GM12891 (cell line): ENCODE data around the gene KCNQ5.
A peak's percentile ranks its signal among the peaks of the same experiment; 100 is the strongest.

Source experiments
- DNase-seq: peaks from one replicate; pipeline ENCODE4 v3.0.0; 2011; ENCODE audit warnings: low spot score; ENCODE audit not compliant: insufficient read length
- FAIRE-seq: peaks from 2 replicates; lab custom pipeline; 2011; peaks lifted over from hg19 to GRCh38; lab: Jason Lieb, UNC
- PAX5 ChIP-seq: IDR thresholded peaks from 2 replicates; pipeline ENCODE4 v1.6.1; 2011; ENCODE audit warnings: low read length, moderate library complexity, mild to moderate bottlenecking; ENCODE audit not compliant: insufficient read depth, severe bottlenecking
- POLR2A ChIP-seq: IDR thresholded peaks from 2 replicates; pipeline ENCODE4 v1.6.1; 2011; ENCODE audit warnings: low read depth, low read length, control low read depth
- POLR2AphosphoS5 ChIP-seq: IDR thresholded peaks from 2 replicates; pipeline ENCODE4 v1.6.1; 2011; ENCODE audit warnings: low read depth, low read length, control low read depth
- POU2F2 ChIP-seq: IDR thresholded peaks from 2 replicates; pipeline ENCODE4 v1.6.1; 2011; ENCODE audit warnings: low read depth, mild to moderate bottlenecking, control low read depth, low read length, moderate library complexity
- SPI1 ChIP-seq: IDR thresholded peaks from 2 replicates; pipeline ENCODE4 v1.6.1; 2011; ENCODE audit warnings: low read depth, low read length, control low read depth
- TAF1 ChIP-seq: IDR thresholded peaks from 2 replicates; pipeline ENCODE4 v1.6.1; 2011; ENCODE audit warnings: low read depth, low read length, control low read depth

KCNQ5 gene

GRCh38 chr6:73143551-73143950 lies 521.7 kb downstream of the KCNQ5 start:
- FAIRE-seq: no peak
- DNase-seq: no peak
- TF ChIP-seq SPI1 (no peak), POU2F2 (no peak)

GRCh38 chr6:73144516-73144915 lies 522.7 kb downstream of the KCNQ5 start:
- TF ChIP-seq PAX5: no peak
- DNase-seq: no peak
- no peak for FAIRE-seq

- TF ChIP-seq SPI1 (peak; percentile 61; the same call in 1 of the 2 replicates), POU2F2 (no peak)
- DNase-seq (no peak), FAIRE-seq (no peak)
Measured at GRCh38 chr6:73145690-73146089, 523.8 kb downstream of the KCNQ5 start.

- TF ChIP-seq POU2F2 (no peak), TAF1 (no peak), SPI1 (no peak), POLR2AphosphoS5 (no peak), POLR2A (no peak), PAX5 (no peak)
- FAIRE-seq: no peak
- no peak for DNase-seq
Measured at GRCh38 chr6:73151732-73152131, 529.9 kb downstream of the KCNQ5 start.

GRCh38 chr6:73152556-73152955 lies 530.7 kb downstream of the KCNQ5 start:
- FAIRE-seq (no peak), DNase-seq (no peak)
- no peak for TF ChIP-seq SPI1
- no peak for TF ChIP-seq POLR2AphosphoS5
- no peak for TF ChIP-seq POU2F2
- no peak for TF ChIP-seq TAF1
- TF ChIP-seq PAX5: no peak
- TF ChIP-seq POLR2A: no peak

GRCh38 chr6:73152966-73153757 lies 531.3 kb downstream of the KCNQ5 start:
- FAIRE-seq (no peak), DNase-seq (no peak)
- TF ChIP-seq PAX5: no peak
- TF ChIP-seq TAF1: no peak
- TF ChIP-seq POLR2AphosphoS5: no peak
- no peak for TF ChIP-seq POLR2A
- TF ChIP-seq POU2F2: no peak
- no peak for TF ChIP-seq SPI1

- FAIRE-seq (no peak), DNase-seq (no peak)
- TF ChIP-seq SPI1 (no peak), PAX5 (no peak), POLR2A (no peak), TAF1 (no peak), POLR2AphosphoS5 (no peak), POU2F2 (no peak)
Measured at GRCh38 chr6:73156793-73157767, 535.2 kb downstream of the KCNQ5 start.

GRCh38 chr6:73157870-73158269 lies 536.0 kb downstream of the KCNQ5 start:
- DNase-seq (no peak), FAIRE-seq (no peak)
- TF ChIP-seq TAF1 (no peak), SPI1 (no peak), POLR2AphosphoS5 (no peak), POLR2A (no peak), POU2F2 (no peak), PAX5 (no peak)

- no peak for TF ChIP-seq SPI1
- no peak for TF ChIP-seq POLR2AphosphoS5
- TF ChIP-seq TAF1: no peak
- TF ChIP-seq PAX5: no peak
- TF ChIP-seq POLR2A: no peak
- TF ChIP-seq POU2F2: no peak
- FAIRE-seq (no peak), DNase-seq (no peak)
Measured at GRCh38 chr6:73169111-73169510, 547.2 kb downstream of the KCNQ5 start.

- DNase-seq (no peak), FAIRE-seq (no peak)
- TF ChIP-seq POLR2AphosphoS5: no peak
- TF ChIP-seq SPI1: no peak
- no peak for TF ChIP-seq POLR2A
- no peak for TF ChIP-seq PAX5
- TF ChIP-seq TAF1: no peak
- TF ChIP-seq POU2F2: no peak
Measured at GRCh38 chr6:73169633-73170032, 547.8 kb downstream of the KCNQ5 start.

GRCh38 chr6:73174646-73175045 lies 552.8 kb downstream of the KCNQ5 start:
- DNase-seq (no peak), FAIRE-seq (no peak)
- TF ChIP-seq POLR2AphosphoS5 (no peak), TAF1 (no peak), SPI1 (no peak), POU2F2 (no peak), POLR2A (no peak)
